GM18907 (cell line): ENCODE data around the gene PXMP4.

Experiments used
- ATAC-seq: cut with Tn5 transposase; IDR thresholded peaks from one replicate; pipeline ENCODE4 v1.9.1; 2021; ENCODE audit warnings: mild to moderate bottlenecking, moderate library complexity; ENCODE audit not compliant: unreplicated experiment

The PXMP4 gene

DNA sequence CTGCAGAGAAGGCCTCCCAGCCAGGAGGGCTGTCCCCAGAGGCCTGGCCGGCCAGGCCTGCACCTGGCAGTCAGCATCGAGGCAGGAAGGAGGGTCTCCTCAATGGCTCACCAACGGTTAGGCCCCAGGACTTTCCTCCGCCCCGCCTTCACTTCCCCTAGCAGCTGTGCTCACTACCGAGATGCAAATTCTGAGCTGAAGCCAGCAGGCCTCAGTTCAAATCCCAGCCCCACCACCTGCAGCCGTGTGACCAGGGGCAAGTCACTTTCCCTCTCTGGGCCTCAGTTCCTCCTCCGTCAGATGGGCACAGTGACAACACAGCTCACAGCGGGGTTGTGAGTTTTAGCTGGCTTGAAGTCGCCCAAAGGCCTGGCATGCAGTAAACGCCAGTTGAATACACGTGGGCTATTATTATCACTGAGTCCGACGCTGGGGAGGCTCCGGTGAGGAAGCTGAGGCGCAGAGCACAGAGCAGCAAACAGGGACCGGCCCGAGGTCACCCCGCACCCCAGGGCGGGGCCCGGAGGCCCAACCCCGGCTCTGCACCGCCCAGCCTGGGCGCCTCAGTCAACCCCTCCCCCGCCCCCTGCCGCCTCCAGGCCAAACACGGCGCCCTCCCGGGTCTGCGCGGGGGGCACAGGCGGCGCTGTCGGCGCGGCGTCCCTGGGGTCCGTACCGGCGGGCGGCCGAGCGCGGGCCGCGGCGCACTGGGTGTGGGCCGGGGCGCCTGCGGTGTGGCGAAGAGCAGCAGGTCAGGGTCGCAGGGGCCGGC is 34.6 kb downstream of the PXMP4 start:
- peak; percentile 41 for ATAC-seq

DNA sequence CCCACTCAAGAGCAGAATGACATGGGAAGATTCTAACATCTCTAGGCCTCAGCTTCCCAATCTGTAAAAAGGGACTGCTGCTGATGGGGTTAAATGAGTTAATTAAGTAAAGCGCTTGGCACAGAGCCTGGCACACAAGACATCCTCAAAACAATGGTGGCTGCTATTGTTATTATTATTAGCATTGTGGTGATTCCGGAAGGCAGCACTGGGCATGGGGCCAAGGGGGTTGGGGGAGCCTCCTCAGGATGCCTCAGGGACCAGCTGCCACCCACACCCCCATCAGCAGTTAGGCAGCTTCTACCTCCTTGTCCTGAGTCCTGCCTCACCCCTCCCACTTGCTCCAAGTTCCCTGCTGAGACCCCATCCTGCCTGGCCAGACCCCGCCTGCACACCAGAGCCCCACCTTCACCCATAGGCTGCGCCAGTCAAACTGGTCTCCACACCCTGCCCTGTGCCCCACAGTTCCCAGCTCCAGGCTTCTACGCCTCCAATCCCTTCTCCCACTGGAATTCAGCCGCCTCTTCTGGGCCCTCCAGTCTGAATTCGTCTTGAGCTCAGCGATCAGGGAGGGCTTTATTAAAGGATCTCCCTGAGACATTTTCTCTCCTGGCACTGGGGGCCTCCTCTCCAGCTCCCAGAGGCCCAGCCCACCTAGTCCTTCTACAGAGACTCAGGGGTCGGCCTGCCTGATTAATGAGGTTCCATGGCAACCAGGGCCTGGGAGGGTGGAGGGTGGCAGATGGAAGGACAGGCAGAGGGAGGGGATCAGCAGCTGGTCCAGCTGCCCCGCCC is 35.4 kb downstream of the PXMP4 start:
- ATAC-seq = no peak

DNA sequence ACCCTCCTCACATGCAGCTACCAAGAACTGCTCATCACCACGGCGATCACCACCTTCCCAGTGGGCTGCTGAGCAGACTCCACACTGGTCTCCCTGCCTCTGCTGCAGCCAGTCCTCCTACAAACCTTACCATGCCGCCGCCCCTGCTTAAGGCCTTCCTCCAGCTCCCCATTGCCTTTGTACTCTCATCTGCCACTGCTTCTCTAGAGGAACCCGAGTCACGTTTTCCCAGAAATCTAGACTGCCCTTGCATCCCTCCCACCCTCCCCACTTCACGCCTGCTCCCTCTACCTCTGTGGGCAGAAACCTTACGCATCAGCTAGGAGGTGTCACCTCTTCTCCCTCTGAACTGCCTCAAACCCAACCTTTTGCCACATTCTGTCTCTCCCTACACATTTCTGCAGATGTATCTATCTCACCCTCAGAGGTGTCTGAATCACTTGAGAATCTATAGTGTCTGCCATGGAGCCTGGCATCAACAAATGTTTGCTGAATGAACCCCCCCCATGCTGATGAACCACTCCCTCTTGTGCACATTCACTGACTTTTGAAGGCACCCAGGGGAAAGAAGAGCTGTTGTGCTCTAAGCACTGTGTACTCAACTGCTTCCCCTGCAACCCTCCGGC is 38.3 kb downstream of the PXMP4 start:
- ATAC-seq = no peak

DNA sequence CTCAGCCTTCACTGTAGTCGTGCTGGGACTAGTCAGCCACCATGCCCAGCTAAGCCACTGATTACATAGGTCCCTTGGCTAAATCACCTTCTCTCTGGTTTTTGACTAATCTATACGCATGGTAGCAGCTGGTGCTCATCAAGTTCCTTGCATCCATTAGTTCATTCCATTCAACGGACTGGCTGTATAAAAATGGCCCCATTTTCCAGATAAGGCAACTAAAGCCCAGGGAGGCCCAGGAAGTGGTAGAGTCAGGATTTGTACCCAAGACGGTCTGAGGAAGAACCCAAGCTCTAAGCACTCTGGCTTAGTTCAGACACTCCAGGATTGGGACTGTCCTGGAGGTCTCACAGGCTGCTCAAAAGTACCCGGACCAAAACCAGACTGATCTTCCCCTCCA is 38.8 kb downstream of the PXMP4 start:
- ATAC-seq = no peak

DNA sequence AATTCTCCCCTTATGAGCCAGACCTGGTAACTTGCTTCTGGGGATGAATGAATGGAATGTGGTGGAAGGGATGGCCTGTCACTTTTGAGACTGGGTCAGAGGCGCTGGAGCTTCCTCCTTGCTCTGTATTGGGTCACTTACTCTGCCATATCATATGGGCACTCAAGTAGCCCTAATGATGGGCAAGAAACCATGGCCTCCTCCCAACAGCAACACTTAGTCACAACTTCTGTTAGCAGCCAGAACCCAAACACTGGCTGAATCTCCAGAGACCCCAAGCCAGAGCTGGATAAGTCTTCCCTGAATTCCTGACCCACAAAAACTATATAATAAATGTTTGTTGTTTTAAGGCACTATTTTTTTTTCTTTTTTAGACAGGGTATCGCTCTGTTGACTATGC is 39.4 kb downstream of the PXMP4 start:
- no peak for ATAC-seq

DNA sequence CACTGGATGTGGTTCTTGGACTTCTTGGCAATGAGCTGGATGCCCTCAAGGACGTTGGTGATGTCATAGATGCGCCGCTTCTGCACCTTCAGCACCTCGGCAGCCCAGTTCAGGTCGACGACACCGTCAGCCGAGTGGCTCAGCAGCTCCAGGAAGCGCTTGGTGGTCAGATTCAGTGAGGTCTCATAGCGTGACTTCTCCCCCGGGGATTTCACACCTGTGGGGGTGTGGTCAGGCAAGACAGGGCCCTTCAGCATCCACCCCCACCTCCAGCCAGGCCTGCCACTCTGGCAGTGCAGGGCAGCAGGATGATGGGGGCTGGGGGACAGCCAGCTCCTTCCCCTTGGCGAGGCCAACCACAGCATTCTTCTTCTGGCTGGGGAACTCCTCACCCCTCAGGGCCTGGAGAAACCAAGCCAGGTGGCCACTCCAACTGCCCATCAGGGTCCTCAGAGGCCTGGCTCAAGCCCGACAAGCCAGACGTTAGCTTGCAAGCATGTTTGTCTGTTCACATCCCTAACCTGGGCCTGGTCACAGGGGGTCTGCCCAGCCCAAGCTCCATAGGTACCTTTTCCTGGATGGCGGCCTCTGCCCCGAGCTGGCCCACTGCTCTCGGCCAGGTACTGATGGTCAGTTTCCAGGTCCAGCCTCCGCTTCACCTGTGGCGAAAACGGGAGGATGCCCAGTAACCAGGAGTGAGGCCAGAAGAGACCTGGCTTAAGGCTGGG is 40.2 kb downstream of the PXMP4 start:
- peak; percentile 67 for ATAC-seq

DNA sequence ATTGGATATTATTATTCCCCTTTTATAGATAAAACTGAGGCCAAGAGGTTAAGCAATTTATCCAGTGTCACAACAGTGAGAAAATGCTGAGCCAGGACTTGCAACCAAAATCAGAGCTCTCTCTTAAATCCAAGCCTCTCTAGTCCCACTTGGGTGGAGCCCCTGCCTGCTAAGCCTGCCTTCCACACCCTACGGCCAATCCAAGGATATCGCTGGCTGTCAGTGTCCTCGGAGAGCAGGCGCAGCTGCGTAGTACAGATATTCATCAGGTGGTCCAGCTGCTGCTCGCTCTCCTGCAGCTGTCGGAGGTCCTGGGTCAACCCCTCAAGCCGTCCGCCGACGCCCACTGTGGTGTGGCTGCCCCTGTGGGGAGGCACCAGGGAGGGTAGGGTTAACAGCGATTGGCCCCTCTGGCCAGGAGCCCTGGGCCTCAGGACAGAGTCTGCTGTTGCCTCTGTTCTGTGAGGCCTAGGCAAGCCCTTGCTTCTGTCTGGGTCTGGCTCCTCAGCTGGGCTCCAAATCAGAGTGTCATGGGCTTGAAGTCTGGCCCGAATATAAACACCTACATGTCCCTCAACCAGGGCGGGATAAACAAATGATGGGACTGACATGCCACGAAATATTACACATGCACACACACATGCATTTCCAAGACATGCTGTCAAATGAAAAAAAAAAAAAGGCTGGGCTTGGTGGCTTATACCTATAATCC is 42.0 kb downstream of the PXMP4 start:
- no peak for ATAC-seq

DNA sequence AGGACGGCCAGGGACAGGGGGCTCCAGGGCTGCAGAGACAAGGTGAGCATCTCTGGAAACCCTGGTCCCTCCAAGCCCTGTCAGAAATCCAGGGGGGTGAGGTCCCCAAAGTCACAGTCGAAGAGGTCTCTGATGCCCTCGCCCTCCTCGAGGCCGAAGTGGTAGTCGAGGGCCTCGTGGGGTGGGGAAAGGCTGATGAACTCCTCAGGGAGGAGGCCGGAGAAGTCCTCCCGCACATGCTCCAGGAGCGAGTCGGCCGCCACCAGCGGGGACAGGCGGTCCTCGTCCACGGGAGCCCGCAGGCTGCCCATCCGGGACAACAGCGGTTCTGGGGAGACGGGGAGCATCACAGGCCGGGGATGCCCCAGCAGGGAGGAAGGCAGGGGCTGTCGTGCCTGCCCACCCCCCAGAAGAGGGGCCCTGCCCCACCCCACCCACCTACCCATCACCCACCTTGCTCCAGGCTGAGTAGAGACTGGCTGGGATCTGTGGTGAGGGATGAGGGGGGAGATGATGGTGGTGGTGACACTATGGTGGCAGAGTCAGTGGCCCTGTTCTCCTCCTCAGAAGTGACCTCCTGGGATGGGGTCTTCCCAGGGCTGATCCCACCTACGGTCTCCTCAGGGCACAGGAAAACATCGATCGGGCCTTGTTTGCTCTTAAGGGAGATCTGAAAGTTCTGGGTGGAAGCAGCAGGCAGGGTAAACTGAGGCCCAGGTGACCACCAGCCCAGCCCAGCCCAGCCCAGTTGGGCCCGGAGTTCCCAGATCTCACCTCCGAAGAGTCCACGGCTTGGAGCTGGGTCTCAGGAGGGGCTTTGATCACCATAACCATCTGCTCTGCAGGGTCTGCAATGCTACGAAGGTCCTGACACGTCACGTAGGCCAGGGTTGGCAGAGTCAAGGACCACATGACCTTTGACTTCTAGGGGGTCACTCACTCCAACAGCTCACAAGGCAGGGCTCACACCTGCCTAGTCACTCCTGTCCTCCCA is 43.2 kb downstream of the PXMP4 start:
- ATAC-seq = no peak

DNA sequence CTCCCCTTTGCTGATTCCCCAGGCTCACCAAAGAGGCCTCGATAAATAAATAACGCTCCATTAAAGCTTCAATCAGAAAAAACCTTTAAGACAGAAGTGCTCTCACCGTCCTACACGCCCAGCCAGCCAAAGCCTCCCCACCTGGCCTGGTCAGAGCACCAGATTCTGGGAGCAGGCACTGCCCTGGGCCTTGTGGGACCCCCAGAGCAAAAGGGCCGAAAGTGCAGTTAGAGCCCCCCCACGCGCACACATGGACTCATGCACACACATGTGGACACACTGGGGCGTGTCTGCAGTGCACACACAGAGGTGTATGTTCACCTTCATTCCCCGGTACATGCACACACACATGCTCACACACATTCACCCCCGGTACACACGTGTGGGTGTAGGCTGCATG is 44.0 kb downstream of the PXMP4 start:
- ATAC-seq = no peak

DNA sequence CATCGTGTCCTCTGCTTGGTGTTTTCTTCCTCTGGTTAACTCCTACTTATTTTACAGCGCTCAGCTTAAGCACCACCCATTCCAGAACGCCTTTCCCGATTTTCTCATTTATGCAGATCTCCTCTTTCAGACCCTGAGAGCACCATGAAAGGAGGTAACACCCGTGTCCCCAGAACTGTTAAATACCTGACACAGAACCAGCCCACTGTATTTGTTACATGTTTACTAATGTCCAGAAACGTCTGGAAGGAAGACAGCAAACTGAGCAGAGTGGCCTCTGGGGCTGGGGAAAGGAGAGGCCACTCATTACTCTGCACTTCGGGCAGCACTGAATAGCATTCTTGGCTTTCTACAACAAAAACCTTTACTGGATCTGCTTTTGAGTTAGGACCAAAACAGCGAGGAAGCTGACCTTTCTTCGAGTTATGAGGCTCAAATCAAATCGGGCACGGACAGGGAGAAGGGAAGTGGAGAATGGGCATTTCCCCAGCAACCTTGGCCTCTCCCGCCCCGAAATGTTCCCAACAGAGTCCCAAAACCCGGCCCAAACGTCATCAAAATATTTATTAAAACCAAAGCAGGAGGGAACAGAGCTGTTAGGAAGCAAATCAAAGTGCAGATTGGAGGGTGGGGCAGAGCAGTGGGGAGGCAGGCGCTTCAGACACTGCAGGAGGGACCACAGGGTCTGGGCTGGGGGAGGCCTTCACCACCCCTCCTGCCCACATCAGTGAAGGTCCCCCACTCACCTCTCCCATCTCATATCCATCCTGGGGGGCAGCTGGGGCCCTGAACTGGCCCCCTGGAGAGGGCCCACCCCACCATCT is 44.8 kb downstream of the PXMP4 start:
- ATAC-seq = no peak

DNA sequence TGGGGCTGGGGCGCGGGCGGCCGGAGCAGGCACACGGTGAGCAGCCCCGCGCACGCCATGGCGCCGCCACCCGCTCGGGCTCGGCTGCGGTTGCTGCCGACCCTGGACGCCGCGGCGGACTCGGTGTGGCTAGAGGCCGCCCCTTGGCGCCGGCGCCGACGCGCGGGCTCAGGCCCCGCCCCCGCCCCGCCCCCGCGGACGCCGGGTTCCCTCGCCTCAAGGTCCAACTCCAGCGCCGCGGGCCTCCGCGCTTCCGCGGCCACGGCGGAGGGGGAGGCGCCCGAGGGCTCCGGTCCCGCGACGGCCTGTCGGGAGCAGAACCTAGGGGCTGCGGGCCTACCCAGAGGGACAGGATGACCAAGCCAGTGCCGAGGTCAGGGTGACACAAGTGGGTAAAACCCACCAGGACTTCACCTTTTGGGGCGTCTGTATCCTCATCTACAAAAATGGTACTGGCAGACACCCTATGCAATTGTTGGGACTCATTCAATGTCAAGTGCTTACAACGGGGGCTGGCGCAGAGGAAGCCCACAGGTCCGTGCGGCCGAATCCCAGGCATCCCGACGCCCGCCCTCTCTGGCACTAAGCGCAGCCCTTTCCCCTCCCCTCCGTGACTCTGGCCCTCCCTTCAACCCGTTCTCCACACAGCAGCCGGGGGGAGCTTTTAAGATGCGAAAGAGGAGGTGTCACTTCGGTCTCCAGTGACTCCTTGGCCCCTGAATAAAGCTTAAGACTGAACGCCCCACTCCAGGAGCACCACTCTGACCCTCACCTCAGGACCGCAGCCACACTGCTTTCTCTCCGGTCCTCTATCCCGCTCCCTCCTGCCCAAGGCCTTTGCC is 45.6 kb downstream of the PXMP4 start, which contains the start of gene NECAB3:
TSS of gene NECAB3 (minus strand) at position 135 of the 842 bp plus-strand sequence. CDS start at position 59, 76 bp downstream.
- peak; percentile 42 for ATAC-seq

DNA sequence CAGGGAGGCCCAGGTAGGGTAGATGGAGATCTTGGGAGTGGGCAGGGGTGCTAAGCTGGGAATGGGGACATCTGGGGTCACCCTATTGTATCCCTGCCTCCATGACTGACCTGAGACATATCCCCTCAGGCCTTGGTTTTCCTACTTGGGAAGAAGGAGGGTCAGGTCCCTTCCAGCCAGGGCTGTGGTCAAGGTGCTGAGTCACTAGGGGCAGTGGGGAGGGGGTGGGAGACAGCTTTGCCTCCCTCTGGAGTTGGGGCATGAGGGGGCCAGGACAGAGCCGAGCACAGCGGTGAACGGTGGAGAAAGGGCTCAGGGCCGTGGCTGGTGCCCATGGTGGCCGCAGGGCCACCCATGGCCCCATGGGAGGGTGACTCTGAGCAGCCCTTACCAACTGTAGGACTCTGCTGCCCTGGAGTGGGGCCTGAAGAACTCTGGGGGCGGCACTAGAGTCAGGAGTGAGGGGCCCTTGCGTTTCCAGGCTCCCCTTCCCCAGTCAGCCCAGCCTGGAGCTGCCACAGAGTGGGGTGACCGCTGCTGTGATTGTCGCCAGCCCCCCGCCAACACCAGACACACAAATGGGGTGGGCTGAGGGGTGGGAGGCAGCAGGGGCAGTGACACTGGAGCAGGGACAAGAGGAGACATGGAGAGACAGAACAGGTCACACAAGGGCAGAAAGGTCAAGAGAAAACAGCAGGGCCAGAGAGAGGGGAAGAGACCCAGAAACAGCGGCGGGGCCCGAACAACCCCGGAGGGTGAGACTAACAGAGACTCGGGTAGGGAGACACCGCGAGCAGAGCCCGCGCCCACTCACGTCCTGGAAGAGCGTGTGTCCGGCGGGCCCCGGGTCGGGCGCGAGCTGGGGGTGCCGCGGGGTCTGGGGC is 46.5 kb downstream of the PXMP4 start:
- ATAC-seq = no peak

DNA sequence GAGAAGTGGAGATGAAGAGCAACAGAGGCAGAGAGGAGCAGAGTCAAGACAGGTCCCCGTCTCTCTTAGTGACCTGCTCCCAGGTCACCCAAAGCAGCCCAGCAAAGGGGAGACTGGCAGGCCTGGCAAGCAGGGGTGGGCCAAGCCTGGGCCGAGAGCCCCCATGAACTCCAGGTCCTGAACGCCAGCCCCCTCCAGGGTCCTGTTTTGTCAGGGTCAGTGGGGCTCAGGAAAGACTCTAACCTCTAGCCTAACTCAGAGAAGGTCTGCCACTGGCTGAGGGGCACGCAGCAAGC is 47.0 kb downstream of the PXMP4 start:
- ATAC-seq = no peak

DNA sequence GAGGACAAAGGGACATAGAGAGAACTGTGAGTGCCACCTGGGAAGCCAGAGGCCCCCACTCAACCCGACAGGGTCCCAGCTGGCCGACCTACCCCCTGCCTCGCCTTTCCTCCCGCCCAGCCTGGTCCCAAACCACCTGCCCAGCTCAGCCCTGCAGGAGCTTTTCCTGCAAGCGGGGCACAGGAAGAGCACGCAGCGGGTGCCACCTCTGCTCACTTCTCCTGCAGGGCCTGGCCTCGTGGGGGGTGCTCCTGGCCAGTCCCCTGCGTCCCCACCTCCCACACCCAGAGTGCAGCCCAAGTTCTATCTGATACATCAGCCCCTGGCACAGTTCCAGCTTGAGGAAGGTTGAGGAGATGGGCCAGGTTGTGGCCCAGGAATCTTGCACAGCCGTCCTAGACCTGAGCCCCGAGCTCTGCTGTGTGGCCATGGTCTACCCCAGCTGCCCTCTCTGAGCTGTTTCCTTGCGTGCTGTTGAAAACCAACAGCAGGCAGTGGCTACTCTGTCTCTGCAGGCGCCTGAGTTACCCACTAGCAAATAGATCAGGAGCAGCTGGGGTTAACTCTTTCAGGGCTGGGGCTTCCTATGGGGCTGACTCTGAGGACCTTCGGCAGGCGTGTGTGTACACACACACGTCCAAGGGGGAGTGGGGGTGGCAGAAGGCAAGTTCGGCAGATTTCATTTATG is 47.5 kb downstream of the PXMP4 start:
- ATAC-seq = no peak

DNA sequence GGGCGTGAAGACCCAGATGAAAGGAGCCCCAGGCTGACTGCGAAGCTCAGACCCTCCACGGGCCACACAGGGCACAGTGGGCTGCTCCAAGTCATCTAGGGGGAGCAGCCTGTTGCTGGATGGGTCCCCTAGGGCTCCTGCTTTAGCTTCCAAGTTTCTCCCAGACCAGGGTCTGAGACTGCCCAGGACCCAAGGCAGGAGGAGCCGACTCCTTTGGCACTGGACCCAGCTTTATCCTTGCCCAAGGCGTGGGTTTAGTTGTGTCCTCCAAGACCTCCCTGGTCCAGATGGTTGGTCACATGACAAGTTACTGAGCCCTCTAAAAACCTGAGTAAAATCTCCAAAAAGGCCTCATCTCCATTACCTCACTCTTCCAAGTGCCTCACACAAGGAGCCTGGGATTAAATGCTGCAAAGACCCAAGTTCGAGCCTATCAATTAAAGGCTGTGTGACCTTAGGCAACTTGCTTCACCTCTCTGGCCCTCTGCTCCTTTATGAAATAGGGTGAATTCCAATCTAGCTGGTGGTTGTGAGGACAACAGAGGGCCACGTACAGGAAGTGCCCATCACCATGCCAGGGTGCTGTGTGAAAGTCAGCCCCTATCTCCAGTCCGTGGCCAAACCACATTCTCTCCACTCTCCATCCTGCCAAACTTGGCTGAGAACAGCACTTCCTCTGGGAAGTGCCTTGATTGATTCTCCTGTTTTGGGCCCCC is 48.4 kb downstream of the PXMP4 start:
- ATAC-seq = no peak
